HepG2 (cell line): ENCODE measurements around the gene LYZ. TPM values are rescaled to one million over a fixed set of nuclear protein-coding genes. Genes with fewer than 3 reads are reported as not detected.
A peak's percentile ranks its signal among the peaks of the same experiment; 100 is the strongest.

Experiments used
- ATAC-seq: fragments of 200-7000 bp; cut with Tn5 transposase; 3 replicates; pipeline ENCODE4 v1.9.1; 2020; ENCODE audit warnings: mild to moderate bottlenecking, moderate library complexity
- BruUV-seq: library from RNA; stranded (reverse); fragments of 400-500 nt; replicated peaks from 2 replicates; lab custom pipeline; 2021; lab: Mats Ljungman, UMichigan
- CTCF ChIA-PET: fragments of 300-600 bp; formaldehyde crosslinking; extraction: SDS; loops from one replicate; lab custom pipeline; 2021; ENCODE audit warnings: low total read pairs, inconsistent platforms, low intra/inter-chr PET ratio; lab: Yijun Ruan, JAX
- POLR2A ChIA-PET: fragments of 350-600 bp; sonication (Branson Sonifier 250); formaldehyde crosslinking; loops from one replicate; lab custom pipeline; 2020; ENCODE audit warnings: antibody characterized with exemption, inconsistent platforms; lab: Yijun Ruan, JAX
- DNase-seq: peaks from one replicate; pipeline ENCODE4 v3.0.0-alpha.2; 2015; ENCODE audit warnings: low spot score
- FAIRE-seq: peaks from 3 replicates; lab custom pipeline; 2011; peaks lifted over from hg19 to GRCh38; lab: Jason Lieb, UNC
- H2AFZ ChIP-seq: one replicate; pipeline ENCODE4 v1.6.1; 2011; ENCODE audit warnings: low read length, inconsistent platforms
- H3K27ac ChIP-seq: fragments of 300-600 bp; 3 replicates; pipeline ENCODE4 v1.8.0; 2011; ENCODE audit warnings: mixed run types, mild to moderate bottlenecking, mixed read lengths, low read length, inconsistent platforms; ENCODE audit not compliant: insufficient read depth; ENCODE audit errors: extremely low read length
- H3K27me3 ChIP-seq, 2 experiments: fragments of 200-600 bp in 1 of 2; 2 replicates in 1 of 2; 3 replicates in 1 of 2; pipeline versions ENCODE4 v1.6.0 to v1.8.0; 2011; ENCODE audit warnings: low read length in 2 of 2, mild to moderate bottlenecking in 2 of 2, moderate library complexity in 2 of 2, inconsistent platforms in 1 of 2; ENCODE audit not compliant: insufficient read depth in 2 of 2, control insufficient read depth in 1 of 2
- H3K36me3 ChIP-seq, 2 experiments: fragments of 200-600 bp in 1 of 2; replicated peaks in 1 of 2; 2 replicates in 1 of 2; 3 replicates in 1 of 2; pipeline versions ENCODE4 v1.5.1 to v1.8.0; 2011; ENCODE audit warnings: low read length in 2 of 2, inconsistent platforms in 1 of 2; ENCODE audit not compliant: insufficient read depth in 2 of 2, control insufficient read depth in 1 of 2
- H3K4me1 ChIP-seq: 2 replicates; pipeline ENCODE4 v1.5.1; 2012; ENCODE audit warnings: low read length, inconsistent platforms; ENCODE audit not compliant: insufficient read depth
- H3K4me2 ChIP-seq: 2 replicates; pipeline ENCODE4 v1.6.0; 2011; ENCODE audit warnings: low read depth, low read length, inconsistent platforms
- H3K4me3 ChIP-seq, 3 experiments: fragments of 200-600 bp in 1 of 3; sonication (generic), shearing (Covaris generic) in 1 of 3; replicated peaks in 1 of 3; 2 replicates each; pipeline ENCODE4 v1.5.1; 2011 to 2016; ENCODE audit warnings: low read length in 3 of 3, inconsistent platforms in 2 of 3, low read depth in 2 of 3, mild to moderate bottlenecking in 2 of 3, control low read depth in 1 of 3, mixed read lengths in 1 of 3; ENCODE audit not compliant: insufficient read depth in 1 of 3
- H3K79me2 ChIP-seq: one replicate; pipeline ENCODE4 v1.6.1; 2011; ENCODE audit warnings: low read length, inconsistent platforms; ENCODE audit not compliant: insufficient read depth
- H3K9ac ChIP-seq: 2 replicates; pipeline ENCODE4 v1.6.0; 2011; ENCODE audit warnings: mild to moderate bottlenecking, low read depth, low read length, inconsistent platforms; ENCODE audit not compliant: insufficient read depth
- H3K9me3 ChIP-seq: 2 replicates; pipeline ENCODE4 v1.5.1; 2012; ENCODE audit warnings: mild to moderate bottlenecking, low read length
- H4K20me1 ChIP-seq: 2 replicates; pipeline ENCODE4 v1.6.0; 2011; ENCODE audit warnings: inconsistent platforms, mild to moderate bottlenecking, low read length, moderate library complexity; ENCODE audit not compliant: insufficient read depth
- CEBPB ChIP-seq: IDR thresholded peaks from 2 replicates; pipeline ENCODE4 v1.6.1; 2011; ENCODE audit warnings: low read depth, low read length, improper control_type of control experiment, borderline replicate concordance
- CENPT ChIP-seq: sonication (generic); formaldehyde crosslinking; IDR thresholded peaks from 2 replicates; pipeline ENCODE4 v1.8.0; 2022; ENCODE audit warnings: low read depth, mild to moderate bottlenecking, moderate library complexity, missing genetic modification reagents
- HNRNPH1 ChIP-seq: fragments of 200-400 bp; formaldehyde crosslinking; optimal IDR thresholded peaks from 2 replicates; pipeline ENCODE3; 2017; ENCODE audit warnings: mild to moderate bottlenecking, low read depth, low read length
- MTF1 ChIP-seq: sonication (generic); formaldehyde crosslinking; IDR thresholded peaks from 2 replicates; pipeline ENCODE4 v1.5.0; 2020; ENCODE audit warnings: missing genetic modification reagents
- SNAPC2 ChIP-seq: sonication (generic); formaldehyde crosslinking; IDR thresholded peaks from 2 replicates; pipeline ENCODE4 v1.8.1; 2022; ENCODE audit warnings: mild to moderate bottlenecking, missing genetic modification reagents
- TBL1XR1 ChIP-seq: fragments of 150-350 bp; IDR thresholded peaks from 2 replicates; pipeline ENCODE4 v1.6.1; 2014; ENCODE audit warnings: borderline replicate concordance, low read length; ENCODE audit not compliant: partially characterized antibody
- ZFX ChIP-seq: sonication (generic); formaldehyde crosslinking; IDR thresholded peaks from 2 replicates; pipeline ENCODE4 v1.4.0; 2020; ENCODE audit warnings: mild to moderate bottlenecking, low read depth, missing genetic modification reagents, moderate library complexity
- ZNF782 ChIP-seq: sonication (generic); formaldehyde crosslinking; IDR thresholded peaks from 2 replicates; pipeline ENCODE4 v1.4.0; 2020; ENCODE audit warnings: missing genetic modification reagents, mild to moderate bottlenecking, borderline replicate concordance
- WGBS: methylation state at CpG from one replicate; pipeline ENCODE4 v1.1.6; 2017; ENCODE audit warnings: low lambda C conversion rate; 5-methylcytosine and 5-hydroxymethylcytosine counted together
- in situ Hi-C: cut with HindIII; loops from 2 replicates; pipeline ENCODE4 v1.10.0; 2017; ENCODE audit warnings: low pct_unique_long_range_greater_than_20kb; ENCODE audit not compliant: extremely low pct_ligation_motif_present
- intact Hi-C: fragments of 100-400 bp; cut with micrococcal nuclease; formaldehyde crosslinking; loops from one replicate; pipeline ENCODE4 v1.10.0; 2022; ENCODE audit not compliant: unreplicated experiment
- polyA plus RNA-seq, 8 experiments: library from polyadenylated mRNA; depleted of rRNA in 3 of 8; stranded (reverse) in 7 of 8; unstranded in 1 of 8; fragments of >200 nt; fragmentation: Illumina TruSeq in 4 of 8; extraction: Trizol in 4 of 8; gene quantifications; 2 replicates each; pipeline versions ENCODE4 v1.2.1 to v1.2.3, GENCODE V29; 2011 to 2016; ENCODE audit warnings: low read depth in 4 of 8, missing spikeins in 1 of 8, mixed read lengths in 1 of 8; ENCODE audit not compliant: insufficient read depth in 1 of 8
- total RNA-seq, 5 experiments: library from RNA; depleted of rRNA; stranded (reverse); fragments of >200 nt; fragmentation: Illumina TruSeq; extraction: Trizol; gene quantifications; 2 replicates each; pipeline ENCODE4 v1.2.3, GENCODE V29; 2016; ENCODE audit warnings: low read depth in 1 of 5
- TF ChIP-seq, protein P1 (sequence below): IDR thresholded peaks from 2 replicates; pipeline ENCODE4 v1.6.1; 2016; ENCODE audit warnings: low read depth, missing genetic modification reagents, missing compliant biosample characterization

Gene LYZ
- total and polyA plus RNA-seq, 2 of the 13 experiments (the other 11 are each of a cell fraction or from before 2014, with no cell fraction given): 1,788 to 2,054 TPM

DNA sequence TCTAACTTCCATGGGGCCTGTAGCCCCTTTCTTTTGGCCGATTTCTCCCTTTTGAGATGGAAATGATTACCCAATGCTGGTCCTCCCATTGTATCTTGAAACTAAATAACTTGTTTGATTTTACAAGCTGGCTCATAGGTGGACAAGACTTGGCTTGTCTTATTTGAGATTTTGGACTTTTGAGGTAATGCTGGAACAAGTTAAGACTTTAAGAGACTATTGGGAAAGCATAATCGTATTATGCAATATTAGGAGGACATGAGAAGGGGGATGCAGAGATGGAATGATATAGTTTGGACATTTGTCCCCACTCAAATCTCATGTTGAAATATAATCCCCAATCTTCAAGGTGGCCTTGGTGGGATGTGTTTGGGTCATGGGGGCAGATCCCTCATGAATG is 49.2 kb upstream of the LYZ start:
- no peak overlapping the region for H3K4me2 ChIP-seq
- peak; percentile 56 for TF ChIP-seq CEBPB
- TF ChIP-seq SNAPC2: no peak
- no TSS peak for BruUV-seq
- FAIRE-seq: no peak
- no peak overlapping the region for H3K9ac ChIP-seq
- no peaks in the 10 kb centered on the region for H4K20me1 ChIP-seq
- CTCF ChIA-PET: no interaction called here
- no peaks in the 10 kb centered on the region for H3K79me2 ChIP-seq
- no peak overlapping the region for H2AFZ ChIP-seq
- intact Hi-C loops: loop anchor here (10.0 kb wide), 1 partner anchor 86 kb away; no protein-coding TSS in a partner anchor
- no peaks in the 10 kb centered on the region; a peak in 1 of 5 replicates for H3K27me3 ChIP-seq
- no peaks in the 10 kb centered on the region for H3K4me1 ChIP-seq
- ATAC-seq: no peak
- WGBS: 36% methylated on average over 2 of the region's 2 CpGs
- no peak for DNase-seq
- POLR2A ChIA-PET: no interaction called here
- H3K36me3 ChIP-seq: no peaks in the 10 kb centered on the region
- no peak overlapping the region for H3K4me3 ChIP-seq
- H3K9me3 ChIP-seq: peaks cover 15% of the 10 kb centered on the region
- no peak overlapping the region for H3K27ac ChIP-seq
- in situ Hi-C loops: loop anchor here (10.0 kb wide), 2 partner anchors 56 to 276 kb away; partner anchors contain the start of gene YEATS4

DNA sequence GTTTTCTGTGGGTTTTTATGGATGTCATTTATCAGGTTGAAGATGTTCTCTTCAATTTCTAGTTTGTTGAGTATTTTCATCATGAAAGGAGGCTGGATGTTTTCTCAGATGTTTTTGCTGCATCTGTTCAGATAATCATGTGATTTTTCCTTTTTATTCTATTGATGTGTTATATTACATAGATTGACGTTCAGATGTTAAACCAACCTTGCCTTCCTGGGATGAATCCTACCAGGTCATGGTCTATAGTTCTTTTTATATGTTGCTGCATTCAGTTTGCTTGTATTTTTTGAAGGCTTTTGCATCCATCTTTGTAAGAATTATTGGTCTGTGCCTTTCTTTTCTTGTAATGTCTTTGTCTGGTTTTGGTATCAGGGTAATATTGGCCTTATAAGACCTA is 43.9 kb upstream of the LYZ start:
- H3K9ac ChIP-seq: no peak overlapping the region
- peaks cover 7% of the 10 kb centered on the region for H3K9me3 ChIP-seq
- no peaks in the 10 kb centered on the region for H3K36me3 ChIP-seq
- no peak overlapping the region for H2AFZ ChIP-seq
- no peak for TF ChIP-seq ZNF782
- TF ChIP-seq, protein P1, sequence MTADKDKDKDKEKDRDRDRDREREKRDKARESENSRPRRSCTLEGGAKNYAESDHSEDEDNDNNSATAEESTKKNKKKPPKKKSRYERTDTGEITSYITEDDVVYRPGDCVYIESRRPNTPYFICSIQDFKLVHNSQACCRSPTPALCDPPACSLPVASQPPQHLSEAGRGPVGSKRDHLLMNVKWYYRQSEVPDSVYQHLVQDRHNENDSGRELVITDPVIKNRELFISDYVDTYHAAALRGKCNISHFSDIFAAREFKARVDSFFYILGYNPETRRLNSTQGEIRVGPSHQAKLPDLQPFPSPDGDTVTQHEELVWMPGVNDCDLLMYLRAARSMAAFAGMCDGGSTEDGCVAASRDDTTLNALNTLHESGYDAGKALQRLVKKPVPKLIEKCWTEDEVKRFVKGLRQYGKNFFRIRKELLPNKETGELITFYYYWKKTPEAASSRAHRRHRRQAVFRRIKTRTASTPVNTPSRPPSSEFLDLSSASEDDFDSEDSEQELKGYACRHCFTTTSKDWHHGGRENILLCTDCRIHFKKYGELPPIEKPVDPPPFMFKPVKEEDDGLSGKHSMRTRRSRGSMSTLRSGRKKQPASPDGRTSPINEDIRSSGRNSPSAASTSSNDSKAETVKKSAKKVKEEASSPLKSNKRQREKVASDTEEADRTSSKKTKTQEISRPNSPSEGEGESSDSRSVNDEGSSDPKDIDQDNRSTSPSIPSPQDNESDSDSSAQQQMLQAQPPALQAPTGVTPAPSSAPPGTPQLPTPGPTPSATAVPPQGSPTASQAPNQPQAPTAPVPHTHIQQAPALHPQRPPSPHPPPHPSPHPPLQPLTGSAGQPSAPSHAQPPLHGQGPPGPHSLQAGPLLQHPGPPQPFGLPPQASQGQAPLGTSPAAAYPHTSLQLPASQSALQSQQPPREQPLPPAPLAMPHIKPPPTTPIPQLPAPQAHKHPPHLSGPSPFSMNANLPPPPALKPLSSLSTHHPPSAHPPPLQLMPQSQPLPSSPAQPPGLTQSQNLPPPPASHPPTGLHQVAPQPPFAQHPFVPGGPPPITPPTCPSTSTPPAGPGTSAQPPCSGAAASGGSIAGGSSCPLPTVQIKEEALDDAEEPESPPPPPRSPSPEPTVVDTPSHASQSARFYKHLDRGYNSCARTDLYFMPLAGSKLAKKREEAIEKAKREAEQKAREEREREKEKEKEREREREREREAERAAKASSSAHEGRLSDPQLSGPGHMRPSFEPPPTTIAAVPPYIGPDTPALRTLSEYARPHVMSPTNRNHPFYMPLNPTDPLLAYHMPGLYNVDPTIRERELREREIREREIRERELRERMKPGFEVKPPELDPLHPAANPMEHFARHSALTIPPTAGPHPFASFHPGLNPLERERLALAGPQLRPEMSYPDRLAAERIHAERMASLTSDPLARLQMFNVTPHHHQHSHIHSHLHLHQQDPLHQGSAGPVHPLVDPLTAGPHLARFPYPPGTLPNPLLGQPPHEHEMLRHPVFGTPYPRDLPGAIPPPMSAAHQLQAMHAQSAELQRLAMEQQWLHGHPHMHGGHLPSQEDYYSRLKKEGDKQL: no peak
- no peak for TF ChIP-seq ZFX (CRISPR knock-in tag)
- TF ChIP-seq MTF1 (CRISPR knock-in tag): no peak
- no peak for TF ChIP-seq HNRNPH1
- TF ChIP-seq TBL1XR1: no peak
- no peak for TF ChIP-seq CENPT (CRISPR knock-in tag)
- DNase-seq (no peak), ATAC-seq (no peak), FAIRE-seq (no peak)
- intact Hi-C loops (no loop called here), in situ Hi-C loops (no loop called here)
- CTCF ChIA-PET: no interaction called here
- no peaks in the 10 kb centered on the region for H4K20me1 ChIP-seq
- H3K4me1 ChIP-seq: no peaks in the 10 kb centered on the region
- H3K4me3 ChIP-seq: no peak overlapping the region
- H3K79me2 ChIP-seq: no peaks in the 10 kb centered on the region
- no peak overlapping the region for H3K4me2 ChIP-seq
- H3K27me3 ChIP-seq: no peaks in the 10 kb centered on the region
- H3K27ac ChIP-seq: no peak overlapping the region
- BruUV-seq: no TSS peak
- POLR2A ChIA-PET: no interaction called here
- WGBS: 10% methylated on average over 1 of the region's 1 CpG
